K562 (cell line): ENCODE data around the gene SMC6.

Source experiments
- CEBPB ChIP-seq: fragments of 450-650 bp; IDR thresholded peaks from 2 replicates; pipeline ENCODE4 v1.6.1; 2016; ENCODE audit warnings: missing genetic modification characterization, missing compliant biosample characterization
- EZH2 ChIP-seq: IDR thresholded peaks from 2 replicates; pipeline ENCODE4 v1.6.1; 2012; ENCODE audit warnings: low read depth, mild to moderate bottlenecking, inconsistent platforms, low read length, borderline replicate concordance
- MYNN ChIP-seq, 2 experiments: sonication (generic); formaldehyde crosslinking in 1 of 2; IDR thresholded peaks; 2 replicates each; pipeline versions ENCODE4 v1.5.0 to v1.6.1; 2016 to 2020; ENCODE audit warnings: antibody characterized with exemption in 1 of 2, missing genetic modification reagents in 1 of 2
- POLR2A ChIP-seq: fragments of 450-650 bp; conservative IDR thresholded peaks from 2 replicates; pipeline ENCODE4 v1.6.1; 2016
- SOX6 ChIP-seq: fragments of 450-650 bp; IDR thresholded peaks from 2 replicates; pipeline ENCODE4 v1.6.1; 2014; ENCODE audit warnings: mild to moderate bottlenecking
- SP1 ChIP-seq: sonication (generic); formaldehyde crosslinking; IDR thresholded peaks from 2 replicates; pipeline ENCODE4 v1.8.1; 2022; ENCODE audit warnings: mild to moderate bottlenecking, missing genetic modification reagents
- TF ChIP-seq, protein P1 (sequence below), 3 experiments: IDR thresholded peaks in 2 of 3; conservative IDR thresholded peaks in 1 of 3; 2 replicates each; pipeline ENCODE4 v1.5.1; 2011 to 2012; ENCODE audit warnings: low read length in 3 of 3, mild to moderate bottlenecking in 3 of 3, control low read depth in 2 of 3, improper control_type of control experiment in 1 of 3, inconsistent platforms in 1 of 3, low read depth in 1 of 3, mixed read lengths in 1 of 3, moderate library complexity in 1 of 3; ENCODE audit not compliant: insufficient read depth in 2 of 3
- TF ChIP-seq, protein P2 (sequence below), 2 experiments: fragments of 450-650 bp; formaldehyde crosslinking in 1 of 2; IDR thresholded peaks; 2 replicates each; pipeline versions ENCODE4 v1.4.0 to v1.6.1; 2014 to 2020; ENCODE audit warnings: mild to moderate bottlenecking in 2 of 2, borderline replicate concordance in 1 of 2, low read depth in 1 of 2

DNA sequence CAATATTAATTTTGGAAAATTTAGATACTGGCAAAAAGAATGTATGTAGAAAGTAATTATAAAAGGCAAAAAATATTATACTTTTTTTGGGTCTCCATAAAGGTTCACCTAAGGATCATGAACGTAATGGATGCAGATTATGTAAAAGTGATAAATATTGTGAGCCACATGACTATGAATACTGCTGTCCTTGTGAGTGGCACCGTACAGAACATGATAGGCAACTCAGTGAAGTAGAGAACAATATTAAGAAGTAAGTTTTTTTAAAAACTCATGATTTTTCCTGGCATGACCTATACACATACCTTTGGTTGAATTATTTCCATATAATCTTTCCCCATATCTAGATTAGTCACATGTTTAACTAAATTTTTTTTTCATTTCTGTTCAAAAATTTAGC lies 18.9 kb upstream of the SMC6 start:
- TF ChIP-seq SP1 (CRISPR knock-in tag) (no peak), EZH2 (no peak), CEBPB (tag) (no peak), POLR2A (no peak), SOX6 (no peak), MYNN (IDR thresholded peaks at IDR 0.05) (no peak), MYNN (CRISPR knock-in tag; IDR thresholded peaks at IDR 0.05) (no peak)
- TF ChIP-seq, protein P1, sequence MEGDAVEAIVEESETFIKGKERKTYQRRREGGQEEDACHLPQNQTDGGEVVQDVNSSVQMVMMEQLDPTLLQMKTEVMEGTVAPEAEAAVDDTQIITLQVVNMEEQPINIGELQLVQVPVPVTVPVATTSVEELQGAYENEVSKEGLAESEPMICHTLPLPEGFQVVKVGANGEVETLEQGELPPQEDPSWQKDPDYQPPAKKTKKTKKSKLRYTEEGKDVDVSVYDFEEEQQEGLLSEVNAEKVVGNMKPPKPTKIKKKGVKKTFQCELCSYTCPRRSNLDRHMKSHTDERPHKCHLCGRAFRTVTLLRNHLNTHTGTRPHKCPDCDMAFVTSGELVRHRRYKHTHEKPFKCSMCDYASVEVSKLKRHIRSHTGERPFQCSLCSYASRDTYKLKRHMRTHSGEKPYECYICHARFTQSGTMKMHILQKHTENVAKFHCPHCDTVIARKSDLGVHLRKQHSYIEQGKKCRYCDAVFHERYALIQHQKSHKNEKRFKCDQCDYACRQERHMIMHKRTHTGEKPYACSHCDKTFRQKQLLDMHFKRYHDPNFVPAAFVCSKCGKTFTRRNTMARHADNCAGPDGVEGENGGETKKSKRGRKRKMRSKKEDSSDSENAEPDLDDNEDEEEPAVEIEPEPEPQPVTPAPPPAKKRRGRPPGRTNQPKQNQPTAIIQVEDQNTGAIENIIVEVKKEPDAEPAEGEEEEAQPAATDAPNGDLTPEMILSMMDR (IDR thresholded peaks at IDR 0.05 in 2 of 3, conservative IDR thresholded peaks at IDR 0.05 in 1 of 3; ENCODE audit: insufficient read depth in 2 of 3, low read depth in 1 of 3, low read length in 3 of 3), result no peak
- TF ChIP-seq, protein P2, sequence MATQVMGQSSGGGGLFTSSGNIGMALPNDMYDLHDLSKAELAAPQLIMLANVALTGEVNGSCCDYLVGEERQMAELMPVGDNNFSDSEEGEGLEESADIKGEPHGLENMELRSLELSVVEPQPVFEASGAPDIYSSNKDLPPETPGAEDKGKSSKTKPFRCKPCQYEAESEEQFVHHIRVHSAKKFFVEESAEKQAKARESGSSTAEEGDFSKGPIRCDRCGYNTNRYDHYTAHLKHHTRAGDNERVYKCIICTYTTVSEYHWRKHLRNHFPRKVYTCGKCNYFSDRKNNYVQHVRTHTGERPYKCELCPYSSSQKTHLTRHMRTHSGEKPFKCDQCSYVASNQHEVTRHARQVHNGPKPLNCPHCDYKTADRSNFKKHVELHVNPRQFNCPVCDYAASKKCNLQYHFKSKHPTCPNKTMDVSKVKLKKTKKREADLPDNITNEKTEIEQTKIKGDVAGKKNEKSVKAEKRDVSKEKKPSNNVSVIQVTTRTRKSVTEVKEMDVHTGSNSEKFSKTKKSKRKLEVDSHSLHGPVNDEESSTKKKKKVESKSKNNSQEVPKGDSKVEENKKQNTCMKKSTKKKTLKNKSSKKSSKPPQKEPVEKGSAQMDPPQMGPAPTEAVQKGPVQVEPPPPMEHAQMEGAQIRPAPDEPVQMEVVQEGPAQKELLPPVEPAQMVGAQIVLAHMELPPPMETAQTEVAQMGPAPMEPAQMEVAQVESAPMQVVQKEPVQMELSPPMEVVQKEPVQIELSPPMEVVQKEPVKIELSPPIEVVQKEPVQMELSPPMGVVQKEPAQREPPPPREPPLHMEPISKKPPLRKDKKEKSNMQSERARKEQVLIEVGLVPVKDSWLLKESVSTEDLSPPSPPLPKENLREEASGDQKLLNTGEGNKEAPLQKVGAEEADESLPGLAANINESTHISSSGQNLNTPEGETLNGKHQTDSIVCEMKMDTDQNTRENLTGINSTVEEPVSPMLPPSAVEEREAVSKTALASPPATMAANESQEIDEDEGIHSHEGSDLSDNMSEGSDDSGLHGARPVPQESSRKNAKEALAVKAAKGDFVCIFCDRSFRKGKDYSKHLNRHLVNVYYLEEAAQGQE (IDR thresholded peaks at IDR 0.05; ENCODE audit: borderline replicate concordance), result no peak
- TF ChIP-seq, protein P2 (CRISPR knock-in tag; IDR thresholded peaks at IDR 0.05; ENCODE audit: low read depth), result no peak
